HG03095 (cell line): Measurements from ENCODE around the gene KCNK1.
A peak's percentile ranks its signal among the peaks of the same experiment; 100 is the strongest.

Experiments used
- ATAC-seq: cut with Tn5 transposase; IDR thresholded peaks from one replicate; pipeline ENCODE4 v1.9.1; 2021; ENCODE audit warnings: moderate library complexity; ENCODE audit not compliant: unreplicated experiment

The KCNK1 gene

GRCh38 chr1:233613252-233614172, at the start of gene KCNK1:
TSS of gene KCNK1 (plus strand) at chr1:233614106. CDS start at chr1:233614172, 66 bp downstream.
- ATAC-seq = no peak

- ATAC-seq = no peak
Measured at GRCh38 chr1:233565313-233565712, 48.6 kb upstream of the KCNK1 start.

GRCh38 chr1:233566886-233567285, 47.0 kb upstream of the KCNK1 start:
- no peak for ATAC-seq

GRCh38 chr1:233569636-233570035, 44.3 kb upstream of the KCNK1 start:
- ATAC-seq = no peak

- ATAC-seq = no peak
Measured at GRCh38 chr1:233570216-233570615, 43.7 kb upstream of the KCNK1 start.

- no peak for ATAC-seq
Measured at GRCh38 chr1:233570706-233571105, 43.2 kb upstream of the KCNK1 start.

- no peak for ATAC-seq
Measured at GRCh38 chr1:233572896-233573295, 41.0 kb upstream of the KCNK1 start.

- ATAC-seq = no peak
Measured at GRCh38 chr1:233575450-233575849, 38.5 kb upstream of the KCNK1 start.

- ATAC-seq = no peak
Measured at GRCh38 chr1:233582439-233582838, 31.5 kb upstream of the KCNK1 start.

- no peak for ATAC-seq
Measured at GRCh38 chr1:233584376-233584775, 29.5 kb upstream of the KCNK1 start.

GRCh38 chr1:233584931-233585330, 29.0 kb upstream of the KCNK1 start:
- no peak for ATAC-seq

GRCh38 chr1:233586301-233586700, 27.6 kb upstream of the KCNK1 start:
- ATAC-seq = no peak

GRCh38 chr1:233587196-233587595, 26.7 kb upstream of the KCNK1 start:
- no peak for ATAC-seq

GRCh38 chr1:233587958-233588799, 25.7 kb upstream of the KCNK1 start:
- no peak for ATAC-seq

GRCh38 chr1:233597489-233597901, 16.4 kb upstream of the KCNK1 start:
- no peak for ATAC-seq

GRCh38 chr1:233598891-233599541, 14.9 kb upstream of the KCNK1 start:
- peak; percentile 87 for ATAC-seq

GRCh38 chr1:233599542-233600073, 14.3 kb upstream of the KCNK1 start:
- ATAC-seq = peak; percentile 48

GRCh38 chr1:233600488-233600887, 13.4 kb upstream of the KCNK1 start:
- no peak for ATAC-seq

- no peak for ATAC-seq
Measured at GRCh38 chr1:233603478-233603877, 10.4 kb upstream of the KCNK1 start.

GRCh38 chr1:233605205-233605604, 8.7 kb upstream of the KCNK1 start:
- ATAC-seq = no peak

GRCh38 chr1:233606813-233607212, 7.1 kb upstream of the KCNK1 start:
- ATAC-seq = no peak
